ENCODE results near the gene SLC12A7. TPM values are rescaled to one million over a fixed set of nuclear protein-coding genes. Genes with fewer than 3 reads are reported as not detected.
"Not testable (repeated sequence)": the region's sequence is repeated elsewhere in the genome, so short reads cannot be mapped to it uniquely, and the experiment has no call there.

SLC12A7 gene
- polyA plus RNA-seq, 1 donor: 8.0 TPM

- no peak for DNase-seq (ENCODE audit: low read depth)
These were observed 76.2 kb downstream of the SLC12A7 start for GRCh38 chr5:1035421-1036405.

- DNase-seq (ENCODE audit: low read depth): no peak
These were observed 76.9 kb downstream of the SLC12A7 start for GRCh38 chr5:1034986-1035385.

GRCh38 chr5:1034421-1034905 lies 77.4 kb downstream of the SLC12A7 start:
- no peak for DNase-seq (ENCODE audit: low read depth)

DNA sequence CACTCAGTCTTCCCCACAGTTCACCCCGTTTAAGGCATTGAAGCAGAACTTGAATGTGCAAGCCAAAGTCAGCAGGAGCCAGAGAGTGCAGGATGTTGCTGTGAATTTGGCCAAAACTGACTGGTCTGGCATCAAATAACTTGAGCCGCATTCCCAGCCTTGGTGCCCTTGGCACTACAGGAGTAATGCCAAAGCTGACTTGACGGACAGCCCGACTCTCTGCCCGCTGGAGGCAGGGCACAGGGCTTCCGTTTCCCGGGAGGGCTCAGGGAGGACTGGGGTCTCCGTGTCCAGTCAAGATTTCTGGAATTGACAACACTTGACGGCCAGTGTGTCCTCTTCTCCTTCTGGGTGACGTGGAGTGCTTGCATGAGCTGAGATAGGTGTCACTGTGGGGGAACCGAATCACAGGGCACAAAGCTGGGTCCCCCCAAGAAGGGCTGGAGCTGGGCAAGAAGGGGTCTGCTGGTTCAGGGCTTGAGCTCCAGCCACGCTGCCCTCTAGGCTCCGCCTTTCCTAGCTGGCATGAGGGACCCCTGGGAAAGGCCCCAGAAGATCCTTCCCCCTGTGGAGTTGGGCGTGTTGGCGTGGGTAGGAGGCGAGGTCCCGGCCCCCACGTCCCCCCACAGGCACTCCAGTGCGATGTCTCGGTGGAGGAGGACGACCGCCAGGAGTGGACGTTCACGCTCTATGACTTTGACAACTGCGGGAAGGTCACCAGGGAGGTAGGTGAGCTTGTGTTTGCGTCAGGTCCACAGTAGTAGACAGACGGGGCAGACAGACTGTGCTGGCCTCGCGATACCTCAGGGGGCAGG lies 78.0 kb downstream of the SLC12A7 start:
- no peak for DNase-seq (ENCODE audit: low read depth)

DNA sequence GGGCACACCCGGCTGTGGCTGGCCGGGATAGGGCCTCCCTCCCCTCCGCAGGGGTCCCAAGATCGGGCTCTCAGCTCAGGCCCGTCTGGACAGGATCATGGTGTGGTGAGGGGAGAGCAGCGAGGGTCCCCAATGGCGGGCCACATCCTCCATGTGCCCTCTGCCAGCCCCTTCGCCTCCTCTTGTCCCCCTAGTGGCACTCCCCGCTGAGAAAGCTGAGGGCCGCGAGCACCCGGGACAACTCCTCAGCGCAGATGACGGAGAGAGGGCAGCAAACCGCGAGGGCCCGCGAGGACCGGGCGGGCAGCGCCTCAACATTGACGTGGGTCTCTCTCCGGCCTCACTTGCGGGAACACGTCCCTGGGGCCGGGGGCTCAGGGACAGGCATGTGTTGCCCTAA lies 78.7 kb downstream of the SLC12A7 start:
- DNase-seq (ENCODE audit: low read depth): no peak

DNA sequence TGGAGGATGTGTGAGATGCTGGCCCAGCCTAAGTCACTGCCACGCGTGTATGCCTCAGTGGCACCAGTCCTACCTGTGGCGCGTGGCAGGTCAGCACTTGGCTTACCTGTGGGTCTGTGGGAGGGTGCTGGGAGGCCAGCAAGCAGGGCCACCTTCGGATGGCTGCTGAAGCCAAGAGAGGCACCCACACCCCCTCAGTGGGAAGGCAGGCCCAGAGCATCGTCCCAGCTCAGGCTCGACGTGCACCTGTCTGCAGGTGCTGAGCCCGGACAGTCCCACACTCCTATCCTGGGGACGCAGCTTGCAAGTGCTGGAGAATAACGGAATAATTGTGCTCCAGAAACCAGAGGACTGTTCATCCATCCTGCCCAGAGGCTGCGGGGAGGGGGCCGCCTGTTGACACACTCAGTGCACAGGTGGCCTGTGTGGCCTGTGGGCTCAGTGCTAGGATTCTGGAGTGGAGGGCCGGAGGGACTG lies 79.3 kb downstream of the SLC12A7 start:
- no peak for DNase-seq (ENCODE audit: low read depth)

DNA sequence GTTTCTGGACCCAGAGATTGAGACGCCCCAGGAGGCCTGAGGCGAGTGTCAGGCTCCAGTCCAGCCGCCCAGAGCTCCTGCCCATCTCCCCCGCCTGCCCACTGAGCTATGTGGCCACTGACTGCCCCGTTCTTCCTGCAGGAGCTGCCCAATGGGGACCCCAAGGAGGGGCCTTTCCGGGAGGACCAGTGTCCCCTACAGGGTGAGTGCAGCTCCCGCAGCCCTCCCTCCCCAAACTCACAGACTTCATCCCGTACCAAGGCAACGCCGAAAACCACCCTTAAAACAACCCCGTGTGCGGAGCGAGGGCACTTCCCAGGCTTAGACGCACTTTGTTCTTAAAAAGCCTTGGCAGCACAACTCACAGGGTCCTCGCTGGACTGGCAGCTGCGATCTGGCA lies 79.9 kb downstream of the SLC12A7 start:
- no peak for DNase-seq (ENCODE audit: low read depth)

DNA sequence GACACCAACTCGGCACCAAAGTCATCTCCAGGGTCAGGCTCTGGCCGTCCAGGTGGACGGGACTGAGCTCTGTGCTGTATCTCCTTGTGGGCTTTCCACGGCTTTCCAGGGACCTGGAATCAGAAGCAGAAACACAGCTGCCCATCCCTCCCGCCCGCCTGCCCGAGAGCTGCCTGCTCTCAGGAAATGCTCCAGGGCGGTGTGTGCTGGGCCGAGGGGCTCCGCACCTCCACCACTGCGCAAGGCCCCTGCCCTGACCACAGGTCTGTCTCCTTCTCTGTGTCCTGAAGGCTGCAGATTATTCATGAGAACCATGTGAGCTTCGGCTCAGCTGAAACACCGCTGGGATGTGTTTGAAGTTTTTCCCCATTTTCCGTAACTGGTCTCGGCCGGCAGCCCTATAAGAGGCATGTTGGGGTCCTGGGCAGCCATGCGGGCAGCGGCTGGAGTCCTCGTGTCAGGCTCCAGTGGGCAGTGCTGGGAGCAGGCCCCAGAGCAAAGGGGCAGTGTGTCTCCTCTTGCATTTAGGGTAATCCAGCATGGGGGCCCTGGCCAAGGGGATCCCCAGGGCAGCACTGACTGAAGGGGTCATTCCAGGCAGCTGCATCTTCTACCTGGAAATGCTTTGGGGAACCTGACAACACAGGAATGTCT lies 80.4 kb downstream of the SLC12A7 start:
- DNase-seq (ENCODE audit: low read depth): no peak

DNA sequence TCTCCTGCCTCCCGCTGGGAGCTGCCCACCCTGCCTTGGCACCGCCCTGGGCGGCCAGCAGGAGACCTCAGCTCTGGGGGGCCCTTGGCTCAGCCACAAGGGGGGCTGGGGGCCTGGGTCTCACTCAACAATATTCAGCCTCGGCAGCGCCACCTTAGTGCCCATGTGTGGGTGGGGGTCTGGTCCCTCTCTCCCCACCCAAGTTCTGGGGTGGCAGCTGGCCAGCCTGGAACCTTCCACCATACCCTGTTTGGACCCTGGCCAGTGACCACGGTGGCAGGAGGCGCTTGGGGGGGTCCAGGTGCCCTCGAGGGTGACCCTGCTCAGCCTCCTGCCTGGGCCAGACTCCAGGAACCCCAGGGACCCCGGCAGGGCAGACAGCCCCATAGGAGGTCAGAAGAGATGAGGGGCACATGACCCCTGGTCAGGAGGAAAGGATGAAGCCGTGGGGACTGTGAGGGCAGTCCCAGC lies 81.0 kb downstream of the SLC12A7 start:
- no peak for DNase-seq (ENCODE audit: low read depth)

GRCh38 chr5:1029945-1030625 lies 81.8 kb downstream of the SLC12A7 start:
- no peak for DNase-seq (ENCODE audit: low read depth)

DNA sequence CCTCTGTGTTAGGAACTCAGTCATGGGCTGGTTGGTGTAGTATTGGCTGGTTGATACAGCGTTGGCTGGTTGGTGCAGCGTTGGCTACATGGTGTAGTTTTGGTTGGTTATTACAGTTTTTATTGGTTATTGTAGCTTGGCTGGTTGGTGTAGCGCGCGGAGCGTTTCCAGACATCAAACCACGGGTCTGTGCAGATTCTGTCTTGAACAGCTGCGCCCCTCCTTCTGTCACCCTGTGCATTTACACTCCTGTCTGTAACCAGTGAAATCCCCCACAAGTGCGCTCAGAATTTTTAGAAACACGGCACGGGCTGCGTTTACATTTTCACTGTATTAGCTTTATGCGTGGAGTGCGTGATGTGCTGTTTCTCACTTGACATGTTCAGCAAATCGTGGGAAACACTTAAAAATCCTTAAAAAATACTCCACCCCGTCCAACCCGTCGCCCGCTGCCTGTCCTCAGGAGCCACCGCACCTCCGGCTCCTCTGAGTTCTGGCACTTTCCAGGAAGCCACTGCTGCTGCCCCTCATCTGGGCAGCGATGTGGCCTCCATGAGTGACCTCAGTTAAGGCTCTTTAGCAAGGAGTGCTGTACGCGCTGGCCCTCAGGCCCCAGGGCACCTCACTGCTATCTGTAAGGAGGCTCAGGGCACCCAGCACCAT lies 82.5 kb downstream of the SLC12A7 start:
- DNase-seq (ENCODE audit: low read depth): no peak

- DNase-seq (ENCODE audit: low read depth): no peak
These were observed 83.2 kb downstream of the SLC12A7 start for GRCh38 chr5:1028481-1029281.

DNA sequence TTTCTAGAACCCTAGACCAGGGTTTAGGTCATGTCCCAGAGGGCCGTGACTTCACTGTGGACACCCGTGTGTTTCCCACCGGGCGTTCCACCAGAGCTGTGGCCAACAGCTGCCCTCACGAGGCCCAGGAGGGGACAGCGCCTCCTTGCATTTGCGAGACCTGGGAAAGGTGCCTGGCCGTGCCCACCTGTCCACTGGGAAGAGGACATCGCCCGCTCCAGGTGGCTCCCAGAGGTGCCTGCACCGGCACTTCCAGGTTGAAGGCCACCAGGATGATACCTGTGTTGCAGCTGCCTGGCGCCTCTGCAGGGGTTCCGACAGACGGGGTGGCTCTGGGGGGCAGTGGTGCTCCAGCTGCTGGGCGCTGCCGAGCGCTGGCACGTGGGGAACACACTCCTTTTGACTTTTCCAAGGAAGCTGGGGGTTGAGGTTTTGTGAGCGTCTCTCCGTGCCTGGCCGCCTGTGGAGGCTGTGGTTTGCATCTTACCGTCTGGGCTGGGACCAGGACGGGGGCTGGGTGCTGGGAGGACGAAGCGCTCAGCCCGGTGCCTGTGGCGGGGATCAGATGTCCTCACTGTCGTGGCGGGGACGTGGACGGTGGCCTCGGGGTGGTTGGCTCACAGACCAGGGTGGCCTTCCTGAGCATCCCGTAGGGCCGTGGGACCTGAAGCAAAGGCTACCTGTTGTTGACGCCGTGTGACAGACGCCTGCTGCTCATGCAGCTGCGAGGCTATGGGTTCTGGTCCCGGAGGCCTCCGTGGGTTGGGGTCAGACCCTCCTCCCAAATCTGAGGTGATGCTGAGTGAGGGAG lies 84.0 kb downstream of the SLC12A7 start:
- DNase-seq (ENCODE audit: low read depth): no peak

DNA sequence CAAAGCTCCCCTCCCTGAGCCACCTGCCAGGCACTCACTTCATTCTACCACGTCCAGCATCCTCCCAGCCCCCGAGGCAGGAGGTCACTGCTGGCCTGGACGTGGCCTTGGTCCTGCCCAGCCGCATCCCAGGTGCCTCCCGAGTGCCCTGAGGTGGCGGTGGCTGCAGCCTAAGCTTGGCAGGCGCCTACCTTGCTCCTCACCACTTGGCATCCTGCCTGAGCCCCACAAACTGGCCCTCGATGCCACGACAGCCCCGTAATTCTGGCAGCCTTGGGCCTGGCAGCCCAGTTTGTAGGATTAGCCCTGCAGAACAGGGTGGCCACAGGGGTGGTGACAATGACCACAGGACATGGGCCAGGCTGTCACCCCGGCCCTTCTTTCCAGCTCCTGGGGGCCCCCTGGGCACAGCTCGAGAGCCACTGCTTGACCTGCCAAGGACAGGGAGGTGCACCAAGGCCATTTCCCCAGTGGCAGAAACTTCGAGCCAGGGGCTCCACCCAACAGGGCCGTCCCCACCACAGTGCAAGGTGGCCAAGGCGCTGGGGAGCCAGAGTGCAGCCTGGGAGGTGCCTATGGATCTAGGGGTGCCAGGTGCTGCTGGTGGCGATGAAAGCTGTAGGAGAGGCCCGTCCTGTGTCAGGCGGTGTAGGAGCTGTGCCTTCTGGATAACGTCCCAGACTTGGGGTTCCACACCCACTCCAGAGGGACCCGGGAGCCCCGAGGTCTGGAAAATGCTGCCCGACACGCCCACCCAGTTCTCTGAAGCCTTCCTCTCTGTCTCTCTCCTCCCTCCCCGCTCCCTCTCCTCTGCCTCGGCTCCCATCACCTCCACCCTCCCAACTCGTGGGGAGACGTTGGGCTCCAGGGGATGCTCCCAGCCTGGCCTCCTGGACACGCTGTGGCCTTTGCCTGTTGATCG lies 84.9 kb downstream of the SLC12A7 start:
- no peak for DNase-seq (ENCODE audit: low read depth)

DNA sequence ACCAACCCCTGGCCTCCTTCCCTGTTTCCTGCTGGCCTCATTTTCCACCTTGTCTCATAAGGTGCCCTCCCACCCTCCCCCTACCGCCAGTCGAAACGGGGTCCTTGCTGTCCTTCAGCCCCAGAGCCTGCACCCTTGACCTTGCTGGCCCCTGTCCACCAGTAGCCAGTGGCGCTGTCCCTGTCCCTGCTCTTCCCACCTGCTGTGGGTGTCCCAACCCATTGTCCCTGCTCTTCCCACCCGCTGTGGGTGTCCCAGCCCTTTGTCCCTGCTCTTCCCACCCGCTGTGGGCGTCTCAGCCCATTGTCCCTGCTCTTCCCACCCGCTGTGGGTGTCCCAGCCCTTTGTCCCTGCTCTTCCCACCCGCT lies 89.9 kb downstream of the SLC12A7 start:
- not testable (repeated sequence) for DNase-seq (ENCODE audit: low read depth)

DNA sequence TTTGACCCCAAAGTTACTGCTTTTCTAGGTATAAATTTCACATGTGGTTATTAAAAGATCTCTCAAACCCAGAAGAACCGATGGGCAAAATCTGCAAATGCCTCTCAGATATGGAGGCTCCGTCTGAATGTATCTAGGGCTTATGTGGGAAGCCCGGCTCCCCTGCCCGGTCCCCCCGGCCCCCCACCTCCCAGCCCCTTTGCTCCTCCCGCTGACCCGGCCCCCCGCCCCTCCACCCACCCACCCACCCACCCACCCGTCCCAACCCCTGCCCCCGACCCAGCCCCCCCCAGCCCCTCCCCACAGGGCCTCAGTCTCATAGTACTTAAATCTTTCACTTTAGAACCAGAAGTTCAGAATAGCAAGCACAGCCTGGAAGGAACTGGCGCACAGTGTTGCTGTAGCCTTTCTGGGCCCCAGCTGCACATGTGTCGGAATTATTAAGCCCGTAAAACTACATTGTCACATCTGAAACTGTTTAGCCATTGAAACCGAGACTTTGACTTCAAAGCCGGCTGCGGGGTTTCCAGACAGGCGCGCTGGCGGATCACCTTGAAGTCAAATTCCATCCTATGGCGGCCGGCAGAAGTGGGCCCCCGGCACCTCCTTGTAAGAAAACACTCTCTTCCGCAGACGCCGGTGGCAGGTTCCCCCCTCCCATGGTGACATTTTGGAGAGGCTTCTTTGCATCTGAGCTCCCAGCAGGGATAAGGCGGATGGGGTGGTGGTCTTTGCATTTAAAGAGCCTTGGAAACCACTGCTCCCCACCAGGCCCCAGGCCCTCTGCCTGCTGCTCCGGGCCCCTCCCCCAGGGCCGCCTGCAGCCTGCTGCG lies 90.5 kb downstream of the SLC12A7 start:
- peak; percentile 53 for DNase-seq (ENCODE audit: low read depth)

- DNase-seq (ENCODE audit: low read depth): no peak
These were observed 91.4 kb downstream of the SLC12A7 start for GRCh38 chr5:1020452-1020961.

Data from forelimb muscle (tissue), 1 donor.